ENCODE results near the gene TSPAN18. TPM values are rescaled to one million over a fixed set of nuclear protein-coding genes. Genes with fewer than 3 reads are reported as not detected.

Gene TSPAN18
- polyA plus RNA-seq, 6 donors from 2014 or later: 0.27 to 1.6 (median 1.1) TPM; not detected in 1

- DNase-seq (no peak), ATAC-seq (ENCODE audit: low read depth in 2 of 2) (no peak)
- peaks cover 0 to 13% (median 9%) of the 10 kb centered on the region in 7 donors for H3K9me3 Mint-ChIP-seq
- H3K36me3 Mint-ChIP-seq: peaks cover 0 to 12% of the 10 kb centered on the region in 2 donors
- H3K4me3 Mint-ChIP-seq: no peak overlapping the region
- H3K4me1 Mint-ChIP-seq: peaks cover 0 to 3% (median 0%) of the 10 kb centered on the region in 3 donors
- H3K27ac Mint-ChIP-seq: no peak overlapping the region
- peaks cover 19 to 42% (median 39%) of the 10 kb centered on the region in 3 donors for H3K27me3 Mint-ChIP-seq
Measured at GRCh38 chr11:44699497-44700408, 27.0 kb upstream of the TSPAN18 start.

GRCh38 chr11:44701276-44701675, 25.5 kb upstream of the TSPAN18 start:
- no peak for DNase-seq
- Mint-ChIP-seq H3K9me3 (peaks cover 4 to 14% (median 9%) of the 10 kb centered on the region in 7 donors), H3K4me3 (no peak overlapping the region), H3K36me3 (peaks cover 0 to 12% of the 10 kb centered on the region in 2 donors), H3K27ac (no peak overlapping the region), H3K4me1 (no peaks in the 10 kb centered on the region), H3K27me3 (peaks cover 19 to 52% (median 49%) of the 10 kb centered on the region in 3 donors)
- ATAC-seq (ENCODE audit: low read depth in 2 of 2): no peak

DNA sequence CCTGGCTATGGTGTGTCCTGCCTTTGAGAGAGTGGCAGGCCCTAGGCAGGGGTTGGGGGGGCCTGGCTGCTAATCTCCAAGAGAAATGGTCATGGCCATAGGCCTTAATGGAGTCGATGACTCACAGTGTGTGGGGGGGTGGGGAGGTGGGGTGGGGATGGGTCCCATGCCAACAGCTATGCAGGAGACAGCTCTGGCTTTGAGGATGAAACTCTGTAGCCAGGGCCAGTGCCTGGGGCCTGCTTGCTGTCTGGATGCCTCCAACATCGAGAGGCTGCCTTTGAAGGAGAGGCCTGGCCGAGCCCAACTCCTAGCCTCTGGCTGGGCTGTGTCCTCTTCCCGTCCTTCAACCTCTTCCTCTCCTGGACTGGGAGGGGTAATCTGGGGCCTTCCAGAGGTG, 23.9 kb upstream of the TSPAN18 start:
- Mint-ChIP-seq H3K9me3 (peaks cover 4 to 17% (median 14%) of the 10 kb centered on the region in 7 donors), H3K36me3 (peaks cover 5 to 12% of the 10 kb centered on the region in 2 donors), H3K27ac (no peak overlapping the region), H3K27me3 (peaks cover 22 to 52% (median 49%) of the 10 kb centered on the region in 3 donors), H3K4me3 (no peak overlapping the region), H3K4me1 (no peaks in the 10 kb centered on the region)
- no peak for ATAC-seq (ENCODE audit: low read depth in 2 of 2)
- no peak for DNase-seq

GRCh38 chr11:44707094-44707493, 19.7 kb upstream of the TSPAN18 start:
- Mint-ChIP-seq H3K4me1 (no peaks in the 10 kb centered on the region), H3K9me3 (peaks cover 9 to 28% (median 16%) of the 10 kb centered on the region in 7 donors), H3K27me3 (peaks cover 25 to 57% (median 41%) of the 10 kb centered on the region in 3 donors), H3K4me3 (no peak overlapping the region), H3K27ac (no peak overlapping the region), H3K36me3 (peaks cover 9 to 14% of the 10 kb centered on the region in 2 donors)
- ATAC-seq (ENCODE audit: low read depth in 2 of 2) (no peak), DNase-seq (no peak)

- Mint-ChIP-seq H3K4me1 (no peaks in the 10 kb centered on the region), H3K27ac (no peak overlapping the region), H3K27me3 (peaks cover 28 to 52% (median 37%) of the 10 kb centered on the region in 3 donors), H3K36me3 (peaks cover 8 to 9% of the 10 kb centered on the region in 2 donors), H3K4me3 (no peak overlapping the region), H3K9me3 (peaks cover 7 to 28% (median 15%) of the 10 kb centered on the region in 7 donors)
- no peak for ATAC-seq (ENCODE audit: low read depth in 2 of 2)
- no peak for DNase-seq
Measured at GRCh38 chr11:44708009-44708408, 18.8 kb upstream of the TSPAN18 start.

- no peak overlapping the region for H3K4me3 Mint-ChIP-seq
- DNase-seq (no peak), ATAC-seq (ENCODE audit: low read depth in 2 of 2) (no peak)
- peaks cover 8 to 9% of the 10 kb centered on the region in 2 donors for H3K36me3 Mint-ChIP-seq
- peak overlapping the region in 1 of 6 donors; percentile 11 for H3K27ac Mint-ChIP-seq
- peaks cover 7 to 24% (median 14%) of the 10 kb centered on the region in 7 donors for H3K9me3 Mint-ChIP-seq
- no peaks in the 10 kb centered on the region for H3K4me1 Mint-ChIP-seq
- peaks cover 30 to 58% (median 44%) of the 10 kb centered on the region in 3 donors for H3K27me3 Mint-ChIP-seq
Measured at GRCh38 chr11:44708523-44709280, 18.1 kb upstream of the TSPAN18 start.

- DNase-seq (no peak), ATAC-seq (ENCODE audit: low read depth in 2 of 2) (no peak)
- peaks cover 30 to 63% (median 47%) of the 10 kb centered on the region in 3 donors for H3K27me3 Mint-ChIP-seq
- H3K27ac Mint-ChIP-seq: no peak overlapping the region
- H3K36me3 Mint-ChIP-seq: peaks cover 8 to 9% of the 10 kb centered on the region in 2 donors
- no peaks in the 10 kb centered on the region for H3K4me1 Mint-ChIP-seq
- H3K9me3 Mint-ChIP-seq: peaks cover 6 to 19% (median 9%) of the 10 kb centered on the region in 7 donors
- H3K4me3 Mint-ChIP-seq: no peak overlapping the region
Measured at GRCh38 chr11:44709281-44709562, 17.5 kb upstream of the TSPAN18 start.

GRCh38 chr11:44709966-44710365, 16.8 kb upstream of the TSPAN18 start:
- peaks cover 8 to 9% of the 10 kb centered on the region in 2 donors for H3K36me3 Mint-ChIP-seq
- no peaks in the 10 kb centered on the region for H3K4me1 Mint-ChIP-seq
- H3K4me3 Mint-ChIP-seq: no peak overlapping the region
- H3K9me3 Mint-ChIP-seq: peaks cover 6 to 18% (median 10%) of the 10 kb centered on the region in 7 donors
- DNase-seq: no peak
- no peak overlapping the region for H3K27ac Mint-ChIP-seq
- no peak for ATAC-seq (ENCODE audit: low read depth in 2 of 2)
- peaks cover 34 to 69% (median 43%) of the 10 kb centered on the region in 3 donors for H3K27me3 Mint-ChIP-seq

DNA sequence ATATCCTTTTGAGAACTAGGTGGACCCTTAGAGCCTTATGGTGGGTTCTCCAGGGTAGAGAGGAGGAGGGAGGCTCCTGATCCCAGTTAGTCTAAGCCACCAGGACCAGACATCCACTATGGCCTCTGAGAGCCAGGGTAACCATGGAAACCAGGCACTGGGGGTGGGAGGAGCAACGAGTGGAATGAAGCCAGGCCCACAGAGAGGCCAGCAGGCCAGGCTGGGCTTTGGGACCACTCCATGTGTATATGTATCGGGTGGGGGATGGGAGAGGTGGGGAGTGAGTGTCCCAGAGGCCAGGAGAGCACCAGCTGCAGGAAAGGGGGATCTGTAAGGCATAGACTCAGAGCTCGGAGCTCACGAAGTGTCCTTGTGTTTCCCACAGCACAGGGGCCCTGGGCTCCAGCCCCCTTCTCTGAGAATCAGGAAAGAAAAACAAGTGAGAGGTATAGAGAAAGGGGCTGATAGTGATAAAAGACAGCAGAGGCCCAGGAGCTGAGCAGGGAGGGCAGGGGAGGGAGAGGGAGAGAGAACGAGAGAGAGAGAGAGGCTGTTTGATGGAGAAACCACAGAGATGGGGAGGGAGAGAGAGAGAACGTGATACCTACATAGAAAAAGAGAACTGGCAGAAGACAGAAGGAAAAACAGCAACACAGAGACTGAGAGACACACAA, 15.5 kb upstream of the TSPAN18 start:
- peaks cover 36 to 64% (median 37%) of the 10 kb centered on the region in 3 donors for H3K27me3 Mint-ChIP-seq
- peaks cover 5 to 17% (median 10%) of the 10 kb centered on the region in 7 donors for H3K9me3 Mint-ChIP-seq
- no peak for ATAC-seq (ENCODE audit: low read depth in 2 of 2)
- no peaks in the 10 kb centered on the region for H3K4me1 Mint-ChIP-seq
- peaks cover 8 to 9% of the 10 kb centered on the region in 2 donors for H3K36me3 Mint-ChIP-seq
- no peak overlapping the region for H3K27ac Mint-ChIP-seq
- H3K4me3 Mint-ChIP-seq: no peak overlapping the region
- DNase-seq: no peak

GRCh38 chr11:44711787-44712608, 14.8 kb upstream of the TSPAN18 start:
- Mint-ChIP-seq H3K4me1 (no peaks in the 10 kb centered on the region), H3K9me3 (peaks cover 5 to 17% (median 8%) of the 10 kb centered on the region in 7 donors), H3K4me3 (no peak overlapping the region), H3K27me3 (peaks cover 36 to 64% (median 36%) of the 10 kb centered on the region in 3 donors), H3K27ac (no peak overlapping the region), H3K36me3 (peaks cover 8 to 9% of the 10 kb centered on the region in 2 donors)
- ATAC-seq (ENCODE audit: low read depth in 2 of 2): no peak
- DNase-seq: no peak

GRCh38 chr11:44713022-44713421, 13.7 kb upstream of the TSPAN18 start:
- ATAC-seq (ENCODE audit: low read depth in 2 of 2) (no peak), DNase-seq (no peak)
- Mint-ChIP-seq H3K27ac (peak overlapping the region in 1 of 6 donors; percentile 8), H3K4me1 (no peaks in the 10 kb centered on the region), H3K9me3 (peaks cover 0 to 17% (median 7%) of the 10 kb centered on the region in 7 donors), H3K27me3 (peaks cover 33 to 66% (median 37%) of the 10 kb centered on the region in 3 donors), H3K36me3 (peaks cover 5 to 8% of the 10 kb centered on the region in 2 donors), H3K4me3 (no peak overlapping the region)

DNA sequence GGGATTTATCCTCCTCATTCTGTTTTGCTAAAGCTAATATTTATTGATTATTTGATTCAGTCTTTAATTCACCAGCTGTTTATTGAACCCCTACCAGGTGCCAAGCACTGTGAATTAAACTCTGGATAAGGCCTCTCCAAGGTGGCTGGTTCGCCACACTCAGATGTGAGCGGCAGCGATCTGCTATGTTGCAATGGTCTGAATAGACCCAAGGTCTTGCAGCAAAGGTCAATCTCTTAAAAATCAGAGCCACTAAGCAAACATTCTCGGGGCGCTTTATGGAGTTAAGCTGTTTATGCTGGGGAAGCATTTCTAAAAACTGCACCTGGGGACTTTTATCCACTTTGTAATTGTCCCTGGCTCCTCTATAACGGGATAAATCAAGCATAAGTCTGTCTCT, 10.5 kb upstream of the TSPAN18 start:
- no peak overlapping the region for H3K4me3 Mint-ChIP-seq
- H3K27ac Mint-ChIP-seq: no peak overlapping the region
- ATAC-seq (ENCODE audit: low read depth in 2 of 2) (no peak), DNase-seq (no peak)
- H3K9me3 Mint-ChIP-seq: peaks cover 0 to 6% (median 2%) of the 10 kb centered on the region in 7 donors
- peaks cover 25 to 50% (median 46%) of the 10 kb centered on the region in 3 donors for H3K27me3 Mint-ChIP-seq
- H3K4me1 Mint-ChIP-seq: no peaks in the 10 kb centered on the region
- no peaks in the 10 kb centered on the region for H3K36me3 Mint-ChIP-seq

Measured in naive B cell (primary cell).